GM19351 (cell line): ENCODE results near the gene GNAL.
A peak's percentile ranks its signal among the peaks of the same experiment; 100 is the strongest.
"Not testable (repeated sequence)": the region's sequence is repeated elsewhere in the genome, so short reads cannot be mapped to it uniquely, and the experiment has no call there.

Source experiments
- ATAC-seq: cut with Tn5 transposase; IDR thresholded peaks from one replicate; pipeline ENCODE4 v1.9.1; 2021; ENCODE audit warnings: mild to moderate bottlenecking, moderate library complexity; ENCODE audit not compliant: unreplicated experiment

Gene GNAL

GRCh38 chr18:11668441-11669169 is 20.5 kb upstream of the GNAL start:
- ATAC-seq = no peak

GRCh38 chr18:11669271-11669947 is 19.7 kb upstream of the GNAL start:
- no peak for ATAC-seq

- ATAC-seq = no peak
Measured at GRCh38 chr18:11669948-11670275, 19.2 kb upstream of the GNAL start.

GRCh38 chr18:11671156-11671555 is 17.9 kb upstream of the GNAL start:
- no peak for ATAC-seq

- ATAC-seq = no peak
Measured at GRCh38 chr18:11672198-11672597, 16.9 kb upstream of the GNAL start.

- no peak for ATAC-seq
Measured at GRCh38 chr18:11672846-11673454, 16.1 kb upstream of the GNAL start.

- no peak for ATAC-seq
Measured at GRCh38 chr18:11673560-11673959, 15.5 kb upstream of the GNAL start.

- ATAC-seq = no peak
Measured at GRCh38 chr18:11674119-11674518, 14.9 kb upstream of the GNAL start.

GRCh38 chr18:11676386-11676785 is 12.7 kb upstream of the GNAL start:
- no peak for ATAC-seq

GRCh38 chr18:11676867-11677266 is 12.2 kb upstream of the GNAL start:
- ATAC-seq = no peak

- ATAC-seq = no peak
Measured at GRCh38 chr18:11678211-11678610, 10.9 kb upstream of the GNAL start.

GRCh38 chr18:11689669-11690565 is 853 bp downstream of the GNAL start:
- ATAC-seq = peak; percentile 30

- ATAC-seq = not testable (repeated sequence)
Measured at GRCh38 chr18:11690660-11691059, 1.6 kb downstream of the GNAL start.

- no peak for ATAC-seq
Measured at GRCh38 chr18:11695736-11696135, 6.7 kb downstream of the GNAL start.

GRCh38 chr18:11696451-11696850 is 7.4 kb downstream of the GNAL start:
- no peak for ATAC-seq

GRCh38 chr18:11700876-11701275 is 11.8 kb downstream of the GNAL start:
- ATAC-seq = no peak

GRCh38 chr18:11710578-11710977 is 21.5 kb downstream of the GNAL start:
- ATAC-seq = no peak

GRCh38 chr18:11713756-11714155 is 24.7 kb downstream of the GNAL start:
- ATAC-seq = no peak

GRCh38 chr18:11714244-11714918 is 25.3 kb downstream of the GNAL start:
- no peak for ATAC-seq

- not testable (repeated sequence) for ATAC-seq
Measured at GRCh38 chr18:11716767-11717315, 27.8 kb downstream of the GNAL start.
